GM23338 (cell line): ENCODE measurements around the gene CPNE6. TPM values are rescaled to one million over a fixed set of nuclear protein-coding genes. Genes with fewer than 3 reads are reported as not detected.

ENCODE experiments used
- ATAC-seq: fragments of 200-7000 bp; cut with Tn5 transposase; 3 replicates; pipeline ENCODE4 v1.9.1; 2020
- DNase-seq: peaks from one replicate; pipeline ENCODE4 v3.0.0-alpha.2; 2015; ENCODE audit warnings: low spot score
- H2AFZ ChIP-seq: fragments of 200-600 bp; sonication (generic); 2 replicates; pipeline ENCODE4 v1.8.0; 2016; ENCODE audit warnings: antibody characterized with exemption, mild to moderate bottlenecking, moderate library complexity
- H3F3A ChIP-seq: fragments of 200-600 bp; sonication (generic); replicated peaks from 2 replicates; pipeline ENCODE4 v1.8.0; 2017; ENCODE audit warnings: antibody characterized with exemption, mixed run types, low read depth
- H3K27ac ChIP-seq: fragments of 200-600 bp; sonication (generic); 2 replicates; pipeline ENCODE4 v1.6.1; 2016; ENCODE audit warnings: low read depth
- H3K27me3 ChIP-seq: fragments of 200-600 bp; sonication (generic); 2 replicates; pipeline ENCODE4 v1.8.0; 2016; ENCODE audit warnings: mild to moderate bottlenecking, mixed run types, moderate library complexity; ENCODE audit not compliant: insufficient read depth
- H3K36me3 ChIP-seq: fragments of 200-600 bp; sonication (generic); 2 replicates; pipeline ENCODE4 v1.8.0; 2016; ENCODE audit warnings: mild to moderate bottlenecking; ENCODE audit not compliant: insufficient read depth
- H3K4me1 ChIP-seq: fragments of 200-600 bp; sonication (generic); 2 replicates; pipeline ENCODE4 v1.8.0; 2016; ENCODE audit warnings: mild to moderate bottlenecking, moderate library complexity; ENCODE audit not compliant: insufficient read depth
- H3K4me2 ChIP-seq: fragments of 200-600 bp; sonication (generic); 2 replicates; pipeline ENCODE4 v1.7.1; 2017; ENCODE audit warnings: mixed run types
- H3K4me3 ChIP-seq: fragments of 200-600 bp; sonication (generic); 2 replicates; pipeline ENCODE4 v1.6.1; 2016; ENCODE audit warnings: mixed run types
- H3K79me2 ChIP-seq: fragments of 200-600 bp; sonication (generic); replicated peaks from 2 replicates; pipeline ENCODE4 v1.8.0; 2017; ENCODE audit warnings: mild to moderate bottlenecking; ENCODE audit not compliant: insufficient read depth
- H3K9me2 ChIP-seq: fragments of 200-600 bp; sonication (generic); 2 replicates; pipeline ENCODE4 v1.8.0; 2017; ENCODE audit not compliant: insufficient read depth
- H4K20me1 ChIP-seq: fragments of 200-600 bp; sonication (generic); replicated peaks from 2 replicates; pipeline ENCODE4 v1.8.0; 2017; ENCODE audit warnings: mild to moderate bottlenecking; ENCODE audit not compliant: insufficient read depth
- H3K27ac Mint-ChIP-seq: 2 replicates; pipeline ENCODE4 v1.8.0; 2020; ENCODE audit warnings: inconsistent platforms, mild to moderate bottlenecking, moderate library complexity, mixed read lengths
- H3K27me3 Mint-ChIP-seq: 3 replicates; pipeline ENCODE4 v1.8.0; 2022; ENCODE audit warnings: low read depth, mild to moderate bottlenecking, moderate library complexity, mixed read lengths, inconsistent platforms; ENCODE audit not compliant: insufficient read depth, poor library complexity
- H3K36me3 Mint-ChIP-seq: 3 replicates; pipeline ENCODE4 v1.8.0; 2021; ENCODE audit warnings: low read depth, mild to moderate bottlenecking, inconsistent platforms, moderate library complexity, mixed read lengths
- H3K4me1 Mint-ChIP-seq: 3 replicates; pipeline ENCODE4 v1.8.0; 2020; ENCODE audit warnings: mild to moderate bottlenecking, inconsistent platforms, mixed read lengths
- H3K4me3 Mint-ChIP-seq: 3 replicates; pipeline ENCODE4 v1.8.0; 2021; ENCODE audit warnings: moderate library complexity, mild to moderate bottlenecking, inconsistent platforms, mixed read lengths
- H3K9me3 Mint-ChIP-seq: 3 replicates; pipeline ENCODE4 v1.8.0; 2020; ENCODE audit warnings: moderate library complexity, mild to moderate bottlenecking, inconsistent platforms, mixed read lengths
- CREB1 ChIP-seq: fragments of 250-450 bp; sonication (Bioruptor Pico); IDR thresholded peaks from 2 replicates; pipeline ENCODE4 v1.5.0; 2020; ENCODE audit warnings: low read depth, mild to moderate bottlenecking, moderate library complexity
- CTCF ChIP-seq, 2 experiments: fragments of 200-600 bp in 1 of 2; sonication (generic) in 1 of 2; conservative IDR thresholded peaks; 2 replicates each; pipeline versions ENCODE4 v1.5.1 to v1.6.1; 2016 to 2017; ENCODE audit warnings: antibody characterized with exemption in 2 of 2, low read depth in 2 of 2, mild to moderate bottlenecking in 2 of 2, moderate library complexity in 1 of 2
- EZH2 ChIP-seq: fragments of 200-600 bp; sonication (generic); IDR thresholded peaks from one replicate; pipeline ENCODE4 v1.8.0; 2017; ENCODE audit warnings: antibody characterized with exemption, mild to moderate bottlenecking, low read depth; ENCODE audit not compliant: unreplicated experiment
- EZH2phosphoT487 ChIP-seq: fragments of 200-600 bp; sonication (generic); IDR thresholded peaks from one replicate; pipeline ENCODE4 v1.8.1; 2018; ENCODE audit warnings: antibody characterized with exemption; ENCODE audit not compliant: unreplicated experiment
- NANOG ChIP-seq: IDR thresholded peaks from 2 replicates; pipeline ENCODE4 v1.6.1; 2016; ENCODE audit warnings: antibody characterized with exemption, borderline replicate concordance
- POLR2AphosphoS5 ChIP-seq: IDR thresholded peaks from 2 replicates; pipeline ENCODE4 v1.6.1; 2016; ENCODE audit warnings: antibody characterized with exemption, low read depth
- REST ChIP-seq: IDR thresholded peaks from one replicate; pipeline ENCODE4 v1.6.1; 2018; ENCODE audit warnings: antibody characterized with exemption; ENCODE audit not compliant: unreplicated experiment
- polyA plus RNA-seq: library from polyadenylated mRNA; unstranded; fragments of >200 nt; fragmentation: Nextera tagmentation; extraction: Ambion mirVana; gene quantifications from 2 replicates; pipeline ENCODE4 v1.2.1, GENCODE V29; 2016
- total RNA-seq: library from RNA; depleted of rRNA; stranded (reverse); fragments of >200 nt; shearing (Covaris generic); gene quantifications from 2 replicates; pipeline ENCODE4 v1.2.3, GENCODE V29; 2014
- TF ChIP-seq, protein P1 (sequence below): IDR thresholded peaks from 2 replicates; pipeline ENCODE4 v1.6.1; 2016; ENCODE audit warnings: antibody characterized with exemption

Gene CPNE6
- total and polyA plus RNA-seq, 2 experiments from 2014 or later: 0.16 TPM; not detected in 1

GRCh38 chr14:24123424-24124417 lies 52.4 kb downstream of the CPNE6 start (continued):
- no peak for TF ChIP-seq REST
- TF ChIP-seq POLR2AphosphoS5: no peak
- no peak for TF ChIP-seq NANOG
- TF ChIP-seq, protein P1, sequence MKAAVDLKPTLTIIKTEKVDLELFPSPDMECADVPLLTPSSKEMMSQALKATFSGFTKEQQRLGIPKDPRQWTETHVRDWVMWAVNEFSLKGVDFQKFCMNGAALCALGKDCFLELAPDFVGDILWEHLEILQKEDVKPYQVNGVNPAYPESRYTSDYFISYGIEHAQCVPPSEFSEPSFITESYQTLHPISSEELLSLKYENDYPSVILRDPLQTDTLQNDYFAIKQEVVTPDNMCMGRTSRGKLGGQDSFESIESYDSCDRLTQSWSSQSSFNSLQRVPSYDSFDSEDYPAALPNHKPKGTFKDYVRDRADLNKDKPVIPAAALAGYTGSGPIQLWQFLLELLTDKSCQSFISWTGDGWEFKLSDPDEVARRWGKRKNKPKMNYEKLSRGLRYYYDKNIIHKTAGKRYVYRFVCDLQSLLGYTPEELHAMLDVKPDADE: no peak
- TF ChIP-seq CREB1 (CRISPR knock-in tag): no peak
- no peak for TF ChIP-seq CTCF (conservative IDR thresholded peaks at IDR 0.05; ENCODE audit: low read depth in 2 of 2)
- TF ChIP-seq EZH2: no peak
- no peak for TF ChIP-seq EZH2phosphoT487

DNA sequence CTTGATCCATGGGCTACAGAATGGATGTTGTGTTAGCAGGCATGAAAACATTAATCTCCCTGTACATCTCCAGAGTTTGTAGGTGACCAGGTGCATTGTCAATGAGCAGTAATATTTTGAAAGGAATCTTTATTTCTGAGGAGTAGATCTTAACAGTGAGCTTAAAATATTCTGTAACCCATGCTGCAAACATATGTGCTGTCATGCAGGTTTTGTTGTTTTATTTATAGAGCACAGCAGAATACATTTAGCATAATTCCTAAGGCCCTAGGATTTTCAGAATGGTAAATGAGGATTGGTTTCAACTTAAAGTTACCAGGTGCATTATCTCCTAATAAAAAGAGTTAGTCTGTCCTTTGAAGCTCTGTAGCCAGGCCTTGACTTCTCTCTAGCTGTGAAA lies 55.6 kb downstream of the CPNE6 start:
- Mint-ChIP-seq H3K9me3 (no peaks in the 10 kb centered on the region), H3K27me3 (peaks cover 5% of the 10 kb centered on the region), H3K4me3 (no peak overlapping the region), H3K36me3 (peaks cover 16% of the 10 kb centered on the region), H3K27ac (no peak overlapping the region), H3K4me1 (peaks cover 4% of the 10 kb centered on the region)
- no peak overlapping the region for H3K27ac ChIP-seq
- no peaks in the 10 kb centered on the region for H3K79me2 ChIP-seq
- H3K27me3 ChIP-seq: no peaks in the 10 kb centered on the region
- H3F3A ChIP-seq: peaks cover 7% of the 10 kb centered on the region; the same call in 1 of the 2 replicates
- ATAC-seq: no peak
- 0 out of 2 replicates have a peak, but pooled peaks cover 4% of the 10 kb centered on the region for H3K4me1 ChIP-seq
- no peak overlapping the region for H3K4me2 ChIP-seq
- 0 out of 2 replicates have a peak, but pooled peaks cover 3% of the 10 kb centered on the region for H3K36me3 ChIP-seq
- H3K4me3 ChIP-seq: no peak overlapping the region
- no peak for DNase-seq
- H4K20me1 ChIP-seq: no peaks in the 10 kb centered on the region; the same call in 1 of the 2 replicates
- no peak overlapping the region for H2AFZ ChIP-seq
- no peaks in the 10 kb centered on the region for H3K9me2 ChIP-seq
- no peak for TF ChIP-seq CTCF (conservative IDR thresholded peaks at IDR 0.05; ENCODE audit: low read depth in 2 of 2)
- TF ChIP-seq EZH2phosphoT487: no peak
